H1 (cell line): Measurements from ENCODE around the gene APOBEC2. TPM values are rescaled to one million over a fixed set of nuclear protein-coding genes. Genes with fewer than 3 reads are reported as not detected.

Experiments used
- CEBPB ChIP-seq: IDR thresholded peaks from 2 replicates; pipeline ENCODE4 v1.6.1; 2012; ENCODE audit warnings: low read depth, low read length
- KDM5A ChIP-seq: fragments of 200-600 bp; IDR thresholded peaks from 2 replicates; pipeline ENCODE4 v1.7.1; 2012; ENCODE audit warnings: mild to moderate bottlenecking, low read length, inconsistent platforms, mixed read lengths
- MAFK ChIP-seq: IDR thresholded peaks from 2 replicates; pipeline ENCODE4 v1.6.1; 2012; ENCODE audit warnings: low read depth, mild to moderate bottlenecking, improper control_type of control experiment, low read length
- RXRA ChIP-seq: IDR thresholded peaks from 2 replicates; pipeline ENCODE4 v1.6.1; 2011; ENCODE audit warnings: low read depth, mild to moderate bottlenecking, low read length, moderate library complexity; ENCODE audit not compliant: insufficient read depth
- SP4 ChIP-seq: IDR thresholded peaks from 2 replicates; pipeline ENCODE4 v1.6.1; 2012; ENCODE audit warnings: low read length, inconsistent platforms
- polyA plus RNA-seq, 7 experiments: library from polyadenylated mRNA; depleted of rRNA in 3 of 7; stranded (reverse) in 5 of 7; unstranded in 2 of 7; fragments of >200 nt in 5 of 7; fragments of 200-250 nt in 2 of 7; gene quantifications; 1 replicate in 5 of 7; 2 replicates in 1 of 7; 4 replicates in 1 of 7; pipeline versions ENCODE4 v1.2.1 to v1.2.3, GENCODE V29; 2011 to 2013; ENCODE audit warnings: missing spikeins in 2 of 7, mixed read lengths in 2 of 7
- total RNA-seq: library from RNA; stranded (reverse); fragmentation: NEBNext Ultra II Directional; extraction: Animal tissue kit (Norgen Biotek cat#: 25700); gene quantifications from 2 replicates; pipeline ENCODE4 v1.2.1, GENCODE V29; 2021
- TF ChIP-seq, protein P1 (sequence below): IDR thresholded peaks from 2 replicates; pipeline ENCODE4 v1.6.1; 2012; ENCODE audit warnings: inconsistent platforms
- TF ChIP-seq, protein P2 (sequence below): IDR thresholded peaks from 2 replicates; pipeline ENCODE4 v1.6.1; 2012; ENCODE audit warnings: low read length, inconsistent platforms
- TF ChIP-seq, protein P3 (sequence below): IDR thresholded peaks from 2 replicates; pipeline ENCODE4 v1.6.1; 2011; ENCODE audit warnings: low read length, improper control_type of control experiment

APOBEC2 gene
- total and polyA plus RNA-seq, 2 of the 8 experiments (the other 6 are each of a cell fraction or from before 2014, with no cell fraction given): not detected

DNA sequence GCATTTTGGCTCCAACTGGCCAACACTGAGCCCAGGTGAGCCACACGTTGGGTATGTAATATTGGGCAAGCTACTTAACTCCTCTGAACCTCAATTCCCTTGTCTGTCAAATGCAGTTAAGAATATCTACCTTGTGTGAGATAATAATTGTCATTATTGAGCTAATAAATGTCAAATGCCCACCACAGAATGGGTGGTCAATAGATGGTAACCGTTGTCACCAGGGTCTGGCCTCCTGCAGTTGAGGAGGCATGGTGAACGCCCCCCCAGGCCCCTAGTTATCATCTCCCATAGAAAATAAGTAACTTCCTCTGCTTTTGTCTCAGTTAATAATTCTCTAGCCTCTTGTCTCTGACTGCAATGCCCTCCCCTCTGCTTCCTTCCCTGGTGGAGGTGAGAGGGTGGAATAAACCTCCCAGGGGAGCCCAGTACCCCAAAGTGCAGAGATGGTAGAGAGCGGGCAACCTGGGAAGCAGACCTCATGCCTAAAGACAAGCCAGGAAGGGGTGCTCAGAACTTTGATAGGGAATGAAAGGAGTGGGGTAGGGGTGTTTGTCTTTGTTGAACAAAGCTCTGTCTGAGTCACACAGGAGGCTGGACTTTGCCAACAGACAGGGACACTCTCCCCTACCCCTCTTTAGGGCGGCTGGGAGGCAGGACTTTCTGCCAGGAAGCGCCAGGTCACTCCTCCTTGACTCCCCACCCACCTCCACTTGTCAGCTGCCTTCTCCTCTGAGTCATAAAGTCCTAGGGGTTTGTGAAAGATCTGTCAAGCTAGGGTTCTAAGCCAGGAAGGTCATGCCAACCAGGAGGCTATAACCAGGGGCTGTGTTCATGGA is 12.7 kb upstream of the APOBEC2 start (continued):
- TF ChIP-seq, protein P1, sequence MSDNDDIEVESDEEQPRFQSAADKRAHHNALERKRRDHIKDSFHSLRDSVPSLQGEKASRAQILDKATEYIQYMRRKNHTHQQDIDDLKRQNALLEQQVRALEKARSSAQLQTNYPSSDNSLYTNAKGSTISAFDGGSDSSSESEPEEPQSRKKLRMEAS: no peak
- TF ChIP-seq, protein P2, sequence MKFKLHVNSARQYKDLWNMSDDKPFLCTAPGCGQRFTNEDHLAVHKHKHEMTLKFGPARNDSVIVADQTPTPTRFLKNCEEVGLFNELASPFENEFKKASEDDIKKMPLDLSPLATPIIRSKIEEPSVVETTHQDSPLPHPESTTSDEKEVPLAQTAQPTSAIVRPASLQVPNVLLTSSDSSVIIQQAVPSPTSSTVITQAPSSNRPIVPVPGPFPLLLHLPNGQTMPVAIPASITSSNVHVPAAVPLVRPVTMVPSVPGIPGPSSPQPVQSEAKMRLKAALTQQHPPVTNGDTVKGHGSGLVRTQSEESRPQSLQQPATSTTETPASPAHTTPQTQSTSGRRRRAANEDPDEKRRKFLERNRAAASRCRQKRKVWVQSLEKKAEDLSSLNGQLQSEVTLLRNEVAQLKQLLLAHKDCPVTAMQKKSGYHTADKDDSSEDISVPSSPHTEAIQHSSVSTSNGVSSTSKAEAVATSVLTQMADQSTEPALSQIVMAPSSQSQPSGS: no peak
- TF ChIP-seq, protein P3, sequence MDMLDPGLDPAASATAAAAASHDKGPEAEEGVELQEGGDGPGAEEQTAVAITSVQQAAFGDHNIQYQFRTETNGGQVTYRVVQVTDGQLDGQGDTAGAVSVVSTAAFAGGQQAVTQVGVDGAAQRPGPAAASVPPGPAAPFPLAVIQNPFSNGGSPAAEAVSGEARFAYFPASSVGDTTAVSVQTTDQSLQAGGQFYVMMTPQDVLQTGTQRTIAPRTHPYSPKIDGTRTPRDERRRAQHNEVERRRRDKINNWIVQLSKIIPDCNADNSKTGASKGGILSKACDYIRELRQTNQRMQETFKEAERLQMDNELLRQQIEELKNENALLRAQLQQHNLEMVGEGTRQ: no peak
- no peak for TF ChIP-seq MAFK
- TF ChIP-seq CEBPB: no peak
- TF ChIP-seq KDM5A: no peak
- no peak for TF ChIP-seq SP4
- no peak for TF ChIP-seq RXRA
- TF ChIP-seq, all 59 proteins: peak for 0
